K562 (cell line): ENCODE results near the gene DNAJC12. TPM values are rescaled to one million over a fixed set of nuclear protein-coding genes. Genes with fewer than 3 reads are reported as not detected.
A peak's percentile ranks its signal among the peaks of the same experiment; 100 is the strongest.

Experiments
- ATAC-seq: fragments of 200-7000 bp; cut with Tn5 transposase; 3 replicates; pipeline ENCODE4 v1.9.1; 2020; ENCODE audit warnings: moderate library complexity
- BruUV-seq: library from RNA; stranded (reverse); fragments of 400-500 nt; replicated peaks from 2 replicates; lab custom pipeline; 2021; lab: Mats Ljungman, UMichigan
- CTCF ChIA-PET: fragments of 300-600 bp; formaldehyde crosslinking; extraction: SDS; loops from one replicate; lab custom pipeline; 2021; ENCODE audit warnings: low intra/inter-chr PET ratio; lab: Yijun Ruan, JAX
- POLR2A ChIA-PET: fragments of 300-600, 350-650 bp; sonication (Branson Sonifier 250); formaldehyde crosslinking; extraction: SDS; loops from one replicate; lab custom pipeline; 2021; ENCODE audit warnings: antibody characterized with exemption, inconsistent platforms; lab: Yijun Ruan, JAX
- DNase-seq, 4 experiments: peaks; one replicate each; pipeline versions ENCODE4 v3.0.0 to v3.0.0-alpha.2; 2011 to 2018; ENCODE audit warnings: low spot score in 3 of 4, mixed read lengths in 3 of 4; ENCODE audit errors: extremely low read depth in 1 of 4
- FAIRE-seq: peaks from 2 replicates; lab custom pipeline; 2011; peaks lifted over from hg19 to GRCh38; lab: Jason Lieb, UNC
- H2AFZ ChIP-seq: 2 replicates; pipeline ENCODE4 v1.6.0; 2011; ENCODE audit warnings: low read depth, low read length, control low read depth, inconsistent platforms
- H3K27ac ChIP-seq: fragments of 200-600 bp; 3 replicates; pipeline ENCODE4 v1.8.0; 2011; ENCODE audit warnings: low read depth, mild to moderate bottlenecking, control low read depth, inconsistent platforms, low read length, moderate library complexity, mixed read lengths; ENCODE audit errors: extremely low read depth
- H3K27me3 ChIP-seq, 2 experiments: fragments of 300-600 bp in 1 of 2; 2 replicates in 1 of 2; 3 replicates in 1 of 2; pipeline versions ENCODE4 v1.6.0 to v1.8.0; 2011; ENCODE audit warnings: inconsistent platforms in 2 of 2, low read length in 2 of 2, mild to moderate bottlenecking in 1 of 2, mixed read lengths in 1 of 2, moderate library complexity in 1 of 2; ENCODE audit not compliant: control insufficient read depth in 2 of 2, insufficient read depth in 2 of 2
- H3K36me3 ChIP-seq: fragments of 300-600 bp; 3 replicates; pipeline ENCODE4 v1.8.0; 2011; ENCODE audit warnings: mild to moderate bottlenecking, low read length, inconsistent platforms; ENCODE audit not compliant: control insufficient read depth, insufficient read depth
- H3K4me1 ChIP-seq, 2 experiments: fragments of 200-600 bp in 1 of 2; replicated peaks in 1 of 2; 2 replicates in 1 of 2; 3 replicates in 1 of 2; pipeline versions ENCODE4 v1.5.1 to v1.8.0; 2011; ENCODE audit warnings: inconsistent platforms in 2 of 2, low read length in 2 of 2, mild to moderate bottlenecking in 1 of 2, mixed read lengths in 1 of 2, moderate library complexity in 1 of 2; ENCODE audit not compliant: control insufficient read depth in 2 of 2, insufficient read depth in 2 of 2
- H3K4me2 ChIP-seq: 2 replicates; pipeline ENCODE4 v1.6.1; 2011; ENCODE audit warnings: low read length, control low read depth, inconsistent platforms, mixed read lengths; ENCODE audit not compliant: insufficient read depth
- H3K4me3 ChIP-seq: fragments of 200-600 bp; sonication (generic), shearing (Covaris generic); 2 replicates; pipeline ENCODE4 v1.5.1; 2016; ENCODE audit warnings: control low read depth, inconsistent platforms
- H3K79me2 ChIP-seq: fragments of 200-600 bp; 3 replicates; pipeline ENCODE4 v1.8.0; 2011; ENCODE audit warnings: low read length, inconsistent platforms; ENCODE audit not compliant: control insufficient read depth, insufficient read depth
- H3K9ac ChIP-seq, 2 experiments: 2 replicates each; pipeline versions ENCODE4 v1.6.0 to v1.6.1; 2011; ENCODE audit warnings: low read depth in 2 of 2, low read length in 2 of 2, control low read depth in 1 of 2, inconsistent platforms in 1 of 2, mild to moderate bottlenecking in 1 of 2, mixed read lengths in 1 of 2; ENCODE audit not compliant: insufficient read depth in 1 of 2
- H3K9me1 ChIP-seq: one replicate; pipeline ENCODE4 v1.6.0; 2011; ENCODE audit warnings: inconsistent platforms, mild to moderate bottlenecking, low read length, moderate library complexity; ENCODE audit not compliant: control insufficient read depth, insufficient read depth
- H3K9me3 ChIP-seq: replicated peaks from 2 replicates; pipeline ENCODE4 v1.5.1; 2011; ENCODE audit warnings: low read depth, low read length, inconsistent platforms; ENCODE audit not compliant: control insufficient read depth, insufficient read depth
- H4K20me1 ChIP-seq: replicated peaks from 2 replicates; pipeline ENCODE4 v1.6.1; 2011; ENCODE audit warnings: low read length, inconsistent platforms, mixed read lengths; ENCODE audit not compliant: control insufficient read depth, insufficient read depth
- ATF7 ChIP-seq: fragments of 450-650 bp; IDR thresholded peaks from 2 replicates; pipeline ENCODE4 v1.7.1; 2014; ENCODE audit warnings: mild to moderate bottlenecking, moderate library complexity
- BACH1 ChIP-seq: fragments of 200-800 bp; sonication (Bioruptor generic); IDR thresholded peaks from 2 replicates; pipeline ENCODE4 v1.6.1; 2016; ENCODE audit warnings: missing genetic modification characterization, missing compliant biosample characterization
- C11orf30 ChIP-seq: fragments of 450-650 bp; IDR thresholded peaks from 2 replicates; pipeline ENCODE4 v1.6.1; 2016; ENCODE audit warnings: low read depth, mild to moderate bottlenecking
- DACH1 ChIP-seq: fragments of 450-650 bp; IDR thresholded peaks from 2 replicates; pipeline ENCODE4 v1.6.1; 2018; ENCODE audit not compliant: partially characterized antibody
- E2F3 ChIP-seq: fragments of 250-450 bp; sonication (Bioruptor Pico); IDR thresholded peaks from 2 replicates; pipeline ENCODE4 v1.4.0; 2020; ENCODE audit warnings: mild to moderate bottlenecking
- FOXJ2 ChIP-seq: fragments of 200-800 bp; sonication (Bioruptor generic); IDR thresholded peaks from 2 replicates; pipeline ENCODE4 v1.6.1; 2016; ENCODE audit warnings: missing genetic modification characterization, missing compliant biosample characterization
- FOXK2 ChIP-seq, 2 experiments: fragments of 450-650 bp; IDR thresholded peaks in 1 of 2; conservative IDR thresholded peaks in 1 of 2; 2 replicates each; pipeline ENCODE4 v1.6.1; 2016; ENCODE audit warnings: low read depth in 2 of 2, mild to moderate bottlenecking in 1 of 2
- HNRNPLL ChIP-seq: fragments of 200-400 bp; formaldehyde crosslinking; IDR thresholded peaks from 2 replicates; pipeline ENCODE4 v1.6.1; 2017; ENCODE audit warnings: low read length, low read depth, mild to moderate bottlenecking; ENCODE audit not compliant: poor library complexity, severe bottlenecking
- KAT2B ChIP-seq: IDR thresholded peaks from one replicate; pipeline ENCODE4 v1.6.1; 2012; ENCODE audit warnings: low read depth, mild to moderate bottlenecking, control low read depth, inconsistent platforms, low read length, moderate library complexity
- MTA1 ChIP-seq: fragments of 450-650 bp; IDR thresholded peaks from 2 replicates; pipeline ENCODE4 v1.6.1; 2017; ENCODE audit warnings: borderline replicate concordance
- OTX1 ChIP-seq: fragments of 450-650 bp; formaldehyde crosslinking; IDR thresholded peaks from 2 replicates; pipeline ENCODE4 v1.4.0; 2022; ENCODE audit warnings: mild to moderate bottlenecking
- TARDBP ChIP-seq: fragments of 450-650 bp; IDR thresholded peaks from 2 replicates; pipeline ENCODE4 v1.6.1; 2016
- TFAM ChIP-seq: fragments of 250-450 bp; sonication (Bioruptor Pico); conservative IDR thresholded peaks from 2 replicates; pipeline ENCODE4 v1.5.0; 2021; ENCODE audit warnings: mild to moderate bottlenecking, moderate library complexity
- YBX1 ChIP-seq: fragments of 450-650 bp; IDR thresholded peaks from 2 replicates; pipeline ENCODE4 v1.7.1; 2016; ENCODE audit warnings: mild to moderate bottlenecking
- ZEB2 ChIP-seq: fragments of 450-650 bp; IDR thresholded peaks from 2 replicates; pipeline ENCODE4 v1.6.1; 2016
- ZNF224 ChIP-seq: sonication (generic); formaldehyde crosslinking; IDR thresholded peaks from 2 replicates; pipeline ENCODE4 v1.8.0; 2022; ENCODE audit warnings: mild to moderate bottlenecking, missing genetic modification reagents
- WGBS: fragments of 100-300 bp; shearing (Covaris generic); methylation state at CpG from one replicate; pipeline ENCODE4 v1.1.6; 2016; ENCODE audit warnings: low coverage, mixed read lengths; ENCODE audit not compliant: insufficient coverage; ENCODE audit errors: missing lambda C conversion rate; 5-methylcytosine and 5-hydroxymethylcytosine counted together
- in situ Hi-C: fragments of 300-500 bp; cut with MboI; formaldehyde crosslinking; loops from 4 replicates; pipeline ENCODE4 v1.15.0; 2018; ENCODE audit warnings: inconsistent platforms, mixed read lengths
- intact Hi-C: fragments of 100-400 bp; cut with micrococcal nuclease; formaldehyde crosslinking; loops from 2 replicates; pipeline ENCODE4 v1.14.2; 2022
- polyA plus RNA-seq, 8 experiments: library from polyadenylated mRNA; depleted of rRNA in 4 of 8; stranded (reverse) in 5 of 8; unstranded in 3 of 8; fragments of >200 nt; fragmentation: Nextera tagmentation in 2 of 8; fragmentation: Illumina TruSeq in 1 of 8; extraction: Ambion mirVana in 2 of 8; extraction: Trizol in 1 of 8; gene quantifications; 2 replicates each; pipeline versions ENCODE4 v1.2.1 to v1.2.3, GENCODE V29; 2011 to 2014; ENCODE audit warnings: inconsistent platforms in 1 of 8, missing spikeins in 1 of 8
- total RNA-seq, 7 experiments: library from RNA; depleted of rRNA in 6 of 7; stranded (reverse); fragments of >200 nt in 6 of 7; fragmentation: Illumina TruSeq in 2 of 7; extraction: Trizol in 2 of 7; gene quantifications; 2 replicates each; pipeline versions ENCODE4 v1.2.1 to v1.2.3, GENCODE V29; 2011 to 2021; ENCODE audit warnings: low replicate concordance in 1 of 7
- TF ChIP-seq, protein P1 (sequence below), 2 experiments: IDR thresholded peaks; 2 replicates each; pipeline ENCODE4 v1.6.1; 2012; ENCODE audit warnings: improper control_type of control experiment in 2 of 2, low read depth in 2 of 2, low read length in 2 of 2, borderline replicate concordance in 1 of 2
- TF ChIP-seq, protein P2 (sequence below): fragments of 450-650 bp; formaldehyde crosslinking; IDR thresholded peaks from 2 replicates; pipeline ENCODE4 v1.4.0; 2022; ENCODE audit warnings: missing genetic modification characterization
- TF ChIP-seq, protein P3 (sequence below), 2 experiments: fragments of 450-650 bp in 1 of 2; sonication (generic) in 1 of 2; formaldehyde crosslinking in 1 of 2; IDR thresholded peaks in 1 of 2; conservative IDR thresholded peaks in 1 of 2; 2 replicates each; pipeline versions ENCODE4 v1.6.1 to v1.8.1; 2016 to 2023; ENCODE audit warnings: mild to moderate bottlenecking in 2 of 2, moderate library complexity in 2 of 2, inconsistent platforms in 1 of 2, missing genetic modification reagents in 1 of 2

The DNAJC12 gene
- total and polyA plus RNA-seq, 9 of the 15 experiments (the other 6 are each of a cell fraction or from before 2014, with no cell fraction given): 7.4 to 95.9 (median 68.5) TPM

- BruUV-seq: no TSS peak
- no peak for DNase-seq
- CTCF ChIA-PET: no interaction called here
- H3K4me2 ChIP-seq: peak overlapping the region; percentile 24
- WGBS: 5% methylated on average over 5 of the region's 5 CpGs
- peak; percentile 8; the same call in 1 of the 3 replicates for ATAC-seq
- H3K9ac ChIP-seq: no peak overlapping the region
- POLR2A ChIA-PET: interaction anchor here (0.7 to 1.5 kb wide), 2 partner anchors 19 to 59 kb away, joined by 3 to 4 read pairs; no protein-coding TSS in a partner anchor
- H4K20me1 ChIP-seq: no peaks in the 10 kb centered on the region
- FAIRE-seq: no peak
- intact Hi-C loops (loop anchor here (10.0 kb wide), 1 partner anchor 291 kb away; the partner anchor contains the start of gene HERC4), in situ Hi-C loops (loop anchor here (10.0 kb wide), 1 partner anchor 521 kb away; no protein-coding TSS in a partner anchor)
- peak overlapping the region; percentile 75 for H2AFZ ChIP-seq
- no peaks in the 10 kb centered on the region for H3K9me1 ChIP-seq
- no peak overlapping the region for H3K4me3 ChIP-seq
- H3K4me1 ChIP-seq: peaks cover 0 to 3% of the 10 kb centered on the region in 2 experiments; a peak in 3 of 5 replicates
- no peak overlapping the region for H3K27ac ChIP-seq
- H3K36me3 ChIP-seq: no peaks in the 10 kb centered on the region
- H3K27me3 ChIP-seq: no peaks in the 10 kb centered on the region
- no peaks in the 10 kb centered on the region for H3K9me3 ChIP-seq
- no peaks in the 10 kb centered on the region for H3K79me2 ChIP-seq
- TF ChIP-seq HNRNPLL (no peak), FOXJ2 (tag) (no peak), OTX1 (no peak), KAT2B (no peak), YBX1 (no peak), E2F3 (CRISPR knock-in tag) (no peak), C11orf30 (peak; percentile 46; the same call in 1 of the 2 replicates), TFAM (CRISPR knock-in tag) (no peak), ZEB2 (no peak), TARDBP (no peak), ATF7 (no peak), BACH1 (tag) (no peak), DACH1 (no peak), FOXK2 (conservative IDR thresholded peaks at IDR 0.05 in 1 of 2, IDR thresholded peaks at IDR 0.05 in 1 of 2; ENCODE audit: low read depth in 2 of 2) (0 out of 4 replicates have a peak, but pooled peaks of 1 of the 2 experiments have one; percentile 20), ZNF224 (no peak), MTA1 (no peak)
- TF ChIP-seq, protein P1, sequence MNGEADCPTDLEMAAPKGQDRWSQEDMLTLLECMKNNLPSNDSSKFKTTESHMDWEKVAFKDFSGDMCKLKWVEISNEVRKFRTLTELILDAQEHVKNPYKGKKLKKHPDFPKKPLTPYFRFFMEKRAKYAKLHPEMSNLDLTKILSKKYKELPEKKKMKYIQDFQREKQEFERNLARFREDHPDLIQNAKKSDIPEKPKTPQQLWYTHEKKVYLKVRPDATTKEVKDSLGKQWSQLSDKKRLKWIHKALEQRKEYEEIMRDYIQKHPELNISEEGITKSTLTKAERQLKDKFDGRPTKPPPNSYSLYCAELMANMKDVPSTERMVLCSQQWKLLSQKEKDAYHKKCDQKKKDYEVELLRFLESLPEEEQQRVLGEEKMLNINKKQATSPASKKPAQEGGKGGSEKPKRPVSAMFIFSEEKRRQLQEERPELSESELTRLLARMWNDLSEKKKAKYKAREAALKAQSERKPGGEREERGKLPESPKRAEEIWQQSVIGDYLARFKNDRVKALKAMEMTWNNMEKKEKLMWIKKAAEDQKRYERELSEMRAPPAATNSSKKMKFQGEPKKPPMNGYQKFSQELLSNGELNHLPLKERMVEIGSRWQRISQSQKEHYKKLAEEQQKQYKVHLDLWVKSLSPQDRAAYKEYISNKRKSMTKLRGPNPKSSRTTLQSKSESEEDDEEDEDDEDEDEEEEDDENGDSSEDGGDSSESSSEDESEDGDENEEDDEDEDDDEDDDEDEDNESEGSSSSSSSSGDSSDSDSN (IDR thresholded peaks at IDR 0.05; ENCODE audit: borderline replicate concordance in 1 of 2, low read depth in 2 of 2, low read length in 2 of 2): no peak
- TF ChIP-seq, protein P2, sequence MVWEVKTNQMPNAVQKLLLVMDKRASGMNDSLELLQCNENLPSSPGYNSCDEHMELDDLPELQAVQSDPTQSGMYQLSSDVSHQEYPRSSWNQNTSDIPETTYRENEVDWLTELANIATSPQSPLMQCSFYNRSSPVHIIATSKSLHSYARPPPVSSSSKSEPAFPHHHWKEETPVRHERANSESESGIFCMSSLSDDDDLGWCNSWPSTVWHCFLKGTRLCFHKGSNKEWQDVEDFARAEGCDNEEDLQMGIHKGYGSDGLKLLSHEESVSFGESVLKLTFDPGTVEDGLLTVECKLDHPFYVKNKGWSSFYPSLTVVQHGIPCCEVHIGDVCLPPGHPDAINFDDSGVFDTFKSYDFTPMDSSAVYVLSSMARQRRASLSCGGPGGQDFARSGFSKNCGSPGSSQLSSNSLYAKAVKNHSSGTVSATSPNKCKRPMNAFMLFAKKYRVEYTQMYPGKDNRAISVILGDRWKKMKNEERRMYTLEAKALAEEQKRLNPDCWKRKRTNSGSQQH (CRISPR knock-in tag): 0 out of 2 replicates have a peak, but pooled peaks have one; percentile 16
- TF ChIP-seq, protein P3, sequence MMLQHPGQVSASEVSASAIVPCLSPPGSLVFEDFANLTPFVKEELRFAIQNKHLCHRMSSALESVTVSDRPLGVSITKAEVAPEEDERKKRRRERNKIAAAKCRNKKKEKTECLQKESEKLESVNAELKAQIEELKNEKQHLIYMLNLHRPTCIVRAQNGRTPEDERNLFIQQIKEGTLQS (IDR thresholded peaks at IDR 0.05): no peak
- TF ChIP-seq, protein P3 (CRISPR knock-in tag; conservative IDR thresholded peaks at IDR 0.05): no peak
Measured at GRCh38 chr10:67783606-67784294, 54.2 kb downstream of the DNAJC12 start.
